Measurements from ENCODE around the gene EEF1B2. TPM values are rescaled to one million over a fixed set of nuclear protein-coding genes. Genes with fewer than 3 reads are reported as not detected.

The EEF1B2 gene
- total and polyA plus RNA-seq, 2 of the 13 experiments (the other 11 are each of a cell fraction or from before 2014, with no cell fraction given): 1,284 to 1,731 TPM

- H3K27ac ChIP-seq (ENCODE audit: extremely low read length, insufficient read depth, low read length): no peak overlapping the region
- WGBS (ENCODE audit: low lambda C conversion rate): 87% methylated on average over 4 of the region's 4 CpGs
- H3K9ac ChIP-seq (ENCODE audit: insufficient read depth, low read depth, low read length): no peak overlapping the region
- intact Hi-C loops (cut with micrococcal nuclease; ENCODE audit: unreplicated experiment) (no loop called here), in situ Hi-C loops (cut with HindIII; ENCODE audit: extremely low pct_ligation_motif_present, low pct_unique_long_range_greater_than_20kb) (no loop called here)
- no peaks in the 10 kb centered on the region for H3K9me3 ChIP-seq (ENCODE audit: low read length)
- CTCF ChIA-PET (ENCODE audit: low intra/inter-chr PET ratio, low total read pairs): no interaction called here
- POLR2A ChIA-PET: no interaction called here
- H4K20me1 ChIP-seq (ENCODE audit: insufficient read depth, low read length): no peaks in the 10 kb centered on the region
- no peaks in the 10 kb centered on the region for H3K4me1 ChIP-seq (ENCODE audit: insufficient read depth, low read length)
- H3K4me2 ChIP-seq (ENCODE audit: low read depth, low read length): no peak overlapping the region
- no peaks in the 10 kb centered on the region for H3K79me2 ChIP-seq (ENCODE audit: insufficient read depth, low read length)
- peaks cover 0 to 6% of the 10 kb centered on the region in 2 experiments; a peak in 3 of 5 replicates for H3K27me3 ChIP-seq (ENCODE audit: control insufficient read depth in 1 of 2, insufficient read depth in 2 of 2, low read length in 2 of 2)
- no peaks in the 10 kb centered on the region for H3K36me3 ChIP-seq (replicated peaks in 1 of 2; ENCODE audit: control insufficient read depth in 1 of 2, insufficient read depth in 2 of 2, low read length in 2 of 2)
- FAIRE-seq: no peak
- H2AFZ ChIP-seq (ENCODE audit: low read length): no peak overlapping the region
- no peak for DNase-seq (ENCODE audit: low spot score)
- no peak for TF ChIP-seq TBL1XR1 (IDR thresholded peaks at IDR 0.05; ENCODE audit: borderline replicate concordance, low read length, partially characterized antibody)
- TF ChIP-seq, protein P1, sequence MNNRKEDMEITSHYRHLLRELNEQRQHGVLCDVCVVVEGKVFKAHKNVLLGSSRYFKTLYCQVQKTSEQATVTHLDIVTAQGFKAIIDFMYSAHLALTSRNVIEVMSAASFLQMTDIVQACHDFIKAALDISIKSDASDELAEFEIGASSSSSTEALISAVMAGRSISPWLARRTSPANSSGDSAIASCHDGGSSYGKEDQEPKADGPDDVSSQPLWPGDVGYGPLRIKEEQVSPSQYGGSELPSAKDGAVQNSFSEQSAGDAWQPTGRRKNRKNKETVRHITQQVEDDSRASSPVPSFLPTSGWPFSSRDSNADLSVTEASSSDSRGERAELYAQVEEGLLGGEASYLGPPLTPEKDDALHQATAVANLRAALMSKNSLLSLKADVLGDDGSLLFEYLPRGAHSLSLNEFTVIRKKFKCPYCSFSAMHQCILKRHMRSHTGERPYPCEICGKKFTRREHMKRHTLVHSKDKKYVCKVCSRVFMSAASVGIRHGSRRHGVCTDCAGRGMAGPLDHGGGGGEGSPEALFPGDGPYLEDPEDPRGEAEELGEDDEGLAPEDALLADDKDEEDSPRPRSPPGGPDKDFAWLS (CRISPR knock-in tag; IDR thresholded peaks at IDR 0.05; ENCODE audit: borderline replicate concordance): no peak
- no TSS peak for BruUV-seq (replicated peaks)
- ATAC-seq: no peak
- H3K4me3 ChIP-seq (replicated peaks in 1 of 3; ENCODE audit: insufficient read depth in 1 of 3, low read depth in 2 of 3, low read length in 3 of 3): no peak overlapping the region
Observed at GRCh38 chr2:206173147-206173546, 13.5 kb downstream of the EEF1B2 start.

GRCh38 chr2:206176121-206176520 is 16.4 kb downstream of the EEF1B2 start:
- in situ Hi-C loops (cut with HindIII; ENCODE audit: extremely low pct_ligation_motif_present, low pct_unique_long_range_greater_than_20kb) (no loop called here), intact Hi-C loops (cut with micrococcal nuclease; ENCODE audit: unreplicated experiment) (no loop called here)
- Histone ChIP-seq H4K20me1 (ENCODE audit: insufficient read depth, low read length) (no peaks in the 10 kb centered on the region), H3K9ac (ENCODE audit: insufficient read depth, low read depth, low read length) (no peak overlapping the region), H3K4me2 (ENCODE audit: low read depth, low read length) (no peak overlapping the region), H3K27ac (ENCODE audit: extremely low read length, insufficient read depth, low read length) (no peak overlapping the region), H3K9me3 (ENCODE audit: low read length) (no peaks in the 10 kb centered on the region), H2AFZ (ENCODE audit: low read length) (no peak overlapping the region), H3K36me3 (replicated peaks in 1 of 2; ENCODE audit: control insufficient read depth in 1 of 2, insufficient read depth in 2 of 2, low read length in 2 of 2) (no peaks in the 10 kb centered on the region), H3K4me3 (replicated peaks in 1 of 3; ENCODE audit: insufficient read depth in 1 of 3, low read depth in 2 of 3, low read length in 3 of 3) (no peak overlapping the region), H3K4me1 (ENCODE audit: insufficient read depth, low read length) (no peaks in the 10 kb centered on the region), H3K27me3 (ENCODE audit: control insufficient read depth in 1 of 2, insufficient read depth in 2 of 2, low read length in 2 of 2) (peaks cover 0 to 6% of the 10 kb centered on the region in 2 experiments; a peak in 3 of 5 replicates), H3K79me2 (ENCODE audit: insufficient read depth, low read length) (no peaks in the 10 kb centered on the region)
- WGBS (ENCODE audit: low lambda C conversion rate): 6% methylated on average over 2 of the region's 2 CpGs
- DNase-seq (ENCODE audit: low spot score): no peak
- CTCF ChIA-PET (ENCODE audit: low intra/inter-chr PET ratio, low total read pairs): no interaction called here
- POLR2A ChIA-PET: no interaction called here
- TF ChIP-seq FOXM1 (CRISPR knock-in tag; IDR thresholded peaks at IDR 0.05): no peak
- TF ChIP-seq, protein P2, sequence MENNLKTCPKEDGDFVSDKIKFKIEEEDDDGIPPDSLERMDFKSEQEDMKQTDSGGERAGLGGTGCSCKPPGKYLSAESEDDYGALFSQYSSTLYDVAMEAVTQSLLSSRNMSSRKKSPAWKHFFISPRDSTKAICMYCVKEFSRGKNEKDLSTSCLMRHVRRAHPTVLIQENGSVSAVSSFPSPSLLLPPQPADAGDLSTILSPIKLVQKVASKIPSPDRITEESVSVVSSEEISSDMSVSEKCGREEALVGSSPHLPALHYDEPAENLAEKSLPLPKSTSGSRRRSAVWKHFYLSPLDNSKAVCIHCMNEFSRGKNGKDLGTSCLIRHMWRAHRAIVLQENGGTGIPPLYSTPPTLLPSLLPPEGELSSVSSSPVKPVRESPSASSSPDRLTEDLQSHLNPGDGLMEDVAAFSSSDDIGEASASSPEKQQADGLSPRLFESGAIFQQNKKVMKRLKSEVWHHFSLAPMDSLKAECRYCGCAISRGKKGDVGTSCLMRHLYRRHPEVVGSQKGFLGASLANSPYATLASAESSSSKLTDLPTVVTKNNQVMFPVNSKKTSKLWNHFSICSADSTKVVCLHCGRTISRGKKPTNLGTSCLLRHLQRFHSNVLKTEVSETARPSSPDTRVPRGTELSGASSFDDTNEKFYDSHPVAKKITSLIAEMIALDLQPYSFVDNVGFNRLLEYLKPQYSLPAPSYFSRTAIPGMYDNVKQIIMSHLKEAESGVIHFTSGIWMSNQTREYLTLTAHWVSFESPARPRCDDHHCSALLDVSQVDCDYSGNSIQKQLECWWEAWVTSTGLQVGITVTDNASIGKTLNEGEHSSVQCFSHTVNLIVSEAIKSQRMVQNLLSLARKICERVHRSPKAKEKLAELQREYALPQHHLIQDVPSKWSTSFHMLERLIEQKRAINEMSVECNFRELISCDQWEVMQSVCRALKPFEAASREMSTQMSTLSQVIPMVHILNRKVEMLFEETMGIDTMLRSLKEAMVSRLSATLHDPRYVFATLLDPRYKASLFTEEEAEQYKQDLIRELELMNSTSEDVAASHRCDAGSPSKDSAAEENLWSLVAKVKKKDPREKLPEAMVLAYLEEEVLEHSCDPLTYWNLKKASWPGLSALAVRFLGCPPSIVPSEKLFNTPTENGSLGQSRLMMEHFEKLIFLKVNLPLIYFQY (CRISPR knock-in tag; IDR thresholded peaks at IDR 0.05; ENCODE audit: borderline replicate concordance): no peak
- no peak for TF ChIP-seq ZNF782 (CRISPR knock-in tag; IDR thresholded peaks at IDR 0.05; ENCODE audit: borderline replicate concordance)
- FAIRE-seq: no peak
- BruUV-seq (replicated peaks): no TSS peak
- ATAC-seq: no peak
